Measurements from ENCODE around the gene ZNF575. TPM values are rescaled to one million over a fixed set of nuclear protein-coding genes. Genes with fewer than 3 reads are reported as not detected.

ZNF575 gene
- total RNA-seq, 2 experiments from 2014 or later, result 2.9 to 3.7 TPM

- no peak overlapping the region for H3K4me3 Mint-ChIP-seq
- DNase-seq, result no peak
- CTCF ChIA-PET, result interaction anchor here (1.2 to 9.2 kb wide), 4 partner anchors 11 to 106 kb away, joined by 3 to 173 read pairs (median 4); partner anchors contain the start of genes IRGQ and ZNF576
- H3K36me3 Mint-ChIP-seq, result peaks cover 16% of the 10 kb centered on the region
- ATAC-seq, result no peak
- no peaks in the 10 kb centered on the region for H3K9me3 Mint-ChIP-seq (ENCODE audit: low read depth)
- H3K27ac Mint-ChIP-seq, result no peak overlapping the region
- no peaks in the 10 kb centered on the region for H3K27me3 Mint-ChIP-seq
- peaks cover 11% of the 10 kb centered on the region for H3K4me1 Mint-ChIP-seq
Measured at GRCh38 chr19:43552616-43553015, 19.6 kb downstream of the ZNF575 start.

- Mint-ChIP-seq H3K4me1 (peaks cover 11% of the 10 kb centered on the region), H3K9me3 (ENCODE audit: low read depth) (no peaks in the 10 kb centered on the region), H3K4me3 (no peak overlapping the region), H3K27me3 (no peaks in the 10 kb centered on the region), H3K36me3 (peaks cover 16% of the 10 kb centered on the region), H3K27ac (no peak overlapping the region)
- CTCF ChIA-PET, result interaction anchor here (1.4 to 9.2 kb wide), 8 partner anchors 10 to 107 kb away, joined by 3 to 173 read pairs (median 15); partner anchors contain the start of genes IRGQ, PINLYP, XRCC1 and ZNF575
- DNase-seq (no peak), ATAC-seq (no peak)
Measured at GRCh38 chr19:43553656-43554055, 20.7 kb downstream of the ZNF575 start.

- H3K27ac Mint-ChIP-seq, result peak overlapping the region; percentile 29
- peaks cover 11% of the 10 kb centered on the region for H3K4me1 Mint-ChIP-seq
- CTCF ChIA-PET, result interaction anchor here (1.0 to 9.2 kb wide), 24 partner anchors 9 to 255 kb away, joined by 3 to 173 read pairs (median 8); partner anchors contain the start of genes IRGQ, PINLYP, SMG9 and XRCC1
- ATAC-seq (no peak), DNase-seq (no peak)
- H3K4me3 Mint-ChIP-seq, result no peak overlapping the region
- peaks cover 13% of the 10 kb centered on the region for H3K36me3 Mint-ChIP-seq
- no peaks in the 10 kb centered on the region for H3K27me3 Mint-ChIP-seq
- H3K9me3 Mint-ChIP-seq (ENCODE audit: low read depth), result no peaks in the 10 kb centered on the region
Measured at GRCh38 chr19:43554317-43554895, 21.4 kb downstream of the ZNF575 start.

- DNase-seq (peak; percentile 89), ATAC-seq (peak; percentile 94)
- CTCF ChIA-PET, result interaction anchor here (0.7 to 9.2 kb wide), 30 partner anchors 10 to 254 kb away, joined by 3 to 173 read pairs (median 6); partner anchors contain the start of genes IRGQ, PINLYP, PLAUR and SMG9
- Mint-ChIP-seq H3K27ac (peak overlapping the region; percentile 61), H3K9me3 (ENCODE audit: low read depth) (no peaks in the 10 kb centered on the region), H3K36me3 (peaks cover 15% of the 10 kb centered on the region), H3K27me3 (no peaks in the 10 kb centered on the region), H3K4me3 (no peak overlapping the region), H3K4me1 (peaks cover 11% of the 10 kb centered on the region)
Measured at GRCh38 chr19:43555185-43555770, 22.3 kb downstream of the ZNF575 start.

- no peak overlapping the region for H3K4me3 Mint-ChIP-seq
- no peaks in the 10 kb centered on the region for H3K27me3 Mint-ChIP-seq
- no peaks in the 10 kb centered on the region for H3K9me3 Mint-ChIP-seq (ENCODE audit: low read depth)
- DNase-seq (no peak), ATAC-seq (no peak)
- CTCF ChIA-PET, result interaction anchor here (2.7 to 9.2 kb wide), 2 partner anchors 34 to 35 kb away, joined by 23 to 173 read pairs; partner anchors contain the start of genes IRGQ and ZNF576
- H3K27ac Mint-ChIP-seq, result peak overlapping the region; percentile 22
- H3K4me1 Mint-ChIP-seq, result peaks cover 36% of the 10 kb centered on the region
- peaks cover 25% of the 10 kb centered on the region for H3K36me3 Mint-ChIP-seq
Measured at GRCh38 chr19:43560687-43561086, 27.7 kb downstream of the ZNF575 start.

- no peak overlapping the region for H3K4me3 Mint-ChIP-seq
- peaks cover 34% of the 10 kb centered on the region for H3K4me1 Mint-ChIP-seq
Measured at GRCh38 chr19:43561139-43561970, 28.4 kb downstream of the ZNF575 start.

GRCh38 chr19:43562226-43562697, 29.3 kb downstream of the ZNF575 start:
- H3K4me1 Mint-ChIP-seq, result peaks cover 37% of the 10 kb centered on the region
- ATAC-seq (no peak), DNase-seq (no peak)
- peaks cover 27% of the 10 kb centered on the region for H3K36me3 Mint-ChIP-seq
- no peaks in the 10 kb centered on the region for H3K9me3 Mint-ChIP-seq (ENCODE audit: low read depth)
- CTCF ChIA-PET, result interaction anchor here (0.6 to 2.7 kb wide), 4 partner anchors 15 to 44 kb away, joined by 3 to 23 read pairs (median 3); partner anchors contain the start of gene IRGQ
- peak overlapping the region; percentile 33 for H3K4me3 Mint-ChIP-seq
- H3K27ac Mint-ChIP-seq, result peak overlapping the region; percentile 92
- no peaks in the 10 kb centered on the region for H3K27me3 Mint-ChIP-seq

More at GRCh38 chr19:43561139-43561970, 28.4 kb downstream of the ZNF575 start:
- Mint-ChIP-seq H3K36me3 (peaks cover 25% of the 10 kb centered on the region), H3K9me3 (ENCODE audit: low read depth) (no peaks in the 10 kb centered on the region), H3K27ac (peak overlapping the region; percentile 92), H3K27me3 (no peaks in the 10 kb centered on the region)
- CTCF ChIA-PET, result interaction anchor here (2.7 kb wide), 1 partner anchor 33 kb away, joined by 23 read pairs; the partner anchor contains the start of gene IRGQ
- DNase-seq, result no peak
- ATAC-seq, result no peak

- Mint-ChIP-seq H3K4me3 (peak overlapping the region; percentile 33), H3K4me1 (peaks cover 37% of the 10 kb centered on the region), H3K36me3 (peaks cover 24% of the 10 kb centered on the region), H3K9me3 (ENCODE audit: low read depth) (no peaks in the 10 kb centered on the region), H3K27ac (peak overlapping the region; percentile 92), H3K27me3 (no peaks in the 10 kb centered on the region)
- CTCF ChIA-PET, result interaction anchor here (0.6 to 5.5 kb wide), 5 partner anchors 7 to 45 kb away, joined by 3 to 23 read pairs (median 3); partner anchors contain the start of gene IRGQ
- ATAC-seq (peak; percentile 90), DNase-seq (peak; percentile 91)
Measured at GRCh38 chr19:43562698-43563241, 29.8 kb downstream of the ZNF575 start.

GRCh38 chr19:43563816-43564457, 30.9 kb downstream of the ZNF575 start:
- H3K4me1 Mint-ChIP-seq, result peaks cover 37% of the 10 kb centered on the region
- peaks cover 23% of the 10 kb centered on the region for H3K36me3 Mint-ChIP-seq
- peak overlapping the region; percentile 92 for H3K27ac Mint-ChIP-seq
- no peaks in the 10 kb centered on the region for H3K27me3 Mint-ChIP-seq
- CTCF ChIA-PET, result interaction anchor here (0.6 to 5.5 kb wide), 3 partner anchors 8 to 1407 kb away, joined by 3 to 22 read pairs (median 3); no protein-coding TSS in a partner anchor
- no peak for ATAC-seq
- no peaks in the 10 kb centered on the region for H3K9me3 Mint-ChIP-seq (ENCODE audit: low read depth)
- DNase-seq, result no peak
- H3K4me3 Mint-ChIP-seq, result no peak overlapping the region

- no peak overlapping the region for H3K27ac Mint-ChIP-seq
- no peaks in the 10 kb centered on the region for H3K27me3 Mint-ChIP-seq
- DNase-seq, result no peak
- peaks cover 22% of the 10 kb centered on the region for H3K36me3 Mint-ChIP-seq
- H3K4me1 Mint-ChIP-seq, result peaks cover 37% of the 10 kb centered on the region
- no peaks in the 10 kb centered on the region for H3K9me3 Mint-ChIP-seq (ENCODE audit: low read depth)
- no peak for ATAC-seq
- CTCF ChIA-PET, result interaction anchor here (0.8 to 5.5 kb wide), 5 partner anchors 9 to 104 kb away, joined by 3 to 22 read pairs (median 3); partner anchors contain the start of genes IRGQ and ZNF576
- H3K4me3 Mint-ChIP-seq, result no peak overlapping the region
Measured at GRCh38 chr19:43564800-43565199, 31.8 kb downstream of the ZNF575 start.

GRCh38 chr19:43569657-43570056, 36.7 kb downstream of the ZNF575 start:
- Mint-ChIP-seq H3K4me1 (peaks cover 17% of the 10 kb centered on the region), H3K9me3 (ENCODE audit: low read depth) (no peaks in the 10 kb centered on the region), H3K27me3 (no peaks in the 10 kb centered on the region), H3K4me3 (no peak overlapping the region), H3K27ac (no peak overlapping the region), H3K36me3 (peaks cover 5% of the 10 kb centered on the region)
- ATAC-seq (no peak), DNase-seq (no peak)
- CTCF ChIA-PET, result interaction anchor here (0.9 to 1.3 kb wide), 2 partner anchors 33 to 123 kb away, joined by 3 read pairs; no protein-coding TSS in a partner anchor

- DNase-seq, result no peak
- H3K9me3 Mint-ChIP-seq (ENCODE audit: low read depth), result no peaks in the 10 kb centered on the region
- no peak overlapping the region for H3K4me3 Mint-ChIP-seq
- ATAC-seq, result no peak
- no peaks in the 10 kb centered on the region for H3K27me3 Mint-ChIP-seq
- peaks cover 5% of the 10 kb centered on the region for H3K36me3 Mint-ChIP-seq
- H3K27ac Mint-ChIP-seq, result peak overlapping the region; percentile 48
- peaks cover 23% of the 10 kb centered on the region for H3K4me1 Mint-ChIP-seq
- CTCF ChIA-PET, result no interaction called here
Measured at GRCh38 chr19:43570174-43570791, 37.3 kb downstream of the ZNF575 start.
